Psoas muscle (tissue), 8 donors: ENCODE data around the gene DNMBP. TPM values are rescaled to one million over a fixed set of nuclear protein-coding genes. Genes with fewer than 3 reads are reported as not detected.
"Not testable (repeated sequence)": the region's sequence is repeated elsewhere in the genome, so short reads cannot be mapped to it uniquely, and the experiment has no call there.

Source experiments
- ATAC-seq, 4 donors: fragments of 200-7000 bp; cut with Tn5 transposase; one replicate each; pipeline ENCODE4 v1.9.1; 2020; ENCODE audit warnings: moderate library complexity in 3 of 4, mild to moderate bottlenecking in 2 of 4
- DNase-seq, 2 donors: peaks; one replicate each; pipeline ENCODE4 v3.0.0-alpha.2; 2020
- H3K27ac ChIP-seq: fragments of 200-600 bp; one replicate; pipeline ENCODE4 v1.8.0; 2022
- H3K27me3 ChIP-seq, 3 donors: fragments of 200-600 bp in 1 of 3; one replicate each; pipeline versions ENCODE4 v1.6.1 to v1.8.0; 2013 to 2022; ENCODE audit warnings: low read length in 2 of 3, mild to moderate bottlenecking in 2 of 3, moderate library complexity in 1 of 3; ENCODE audit not compliant: insufficient read depth in 3 of 3
- H3K36me3 ChIP-seq, 2 donors: fragments of 200-600 bp in 1 of 2; one replicate each; pipeline versions ENCODE4 v1.6.1 to v1.8.0; 2013 to 2022; ENCODE audit warnings: low read depth in 1 of 2, mild to moderate bottlenecking in 1 of 2, moderate library complexity in 1 of 2; ENCODE audit not compliant: insufficient read depth in 1 of 2
- H3K4me1 ChIP-seq: fragments of 200-600 bp; one replicate; pipeline ENCODE4 v1.8.0; 2022
- H3K4me3 ChIP-seq: fragments of 200-600 bp; one replicate; pipeline ENCODE4 v1.8.0; 2022; ENCODE audit warnings: mild to moderate bottlenecking
- H3K9me3 ChIP-seq: fragments of 200-600 bp; one replicate; pipeline ENCODE4 v1.8.0; 2022
- WGBS, 3 donors: extraction: QIAGEN DNeasy Blood & Tissue Kit; methylation state at CpG; one replicate each; pipeline versions ENCODE4 v1.1.6 to v1.1.7; 2013; 5-methylcytosine and 5-hydroxymethylcytosine counted together
- intact Hi-C, 2 donors: fragments of 100-400 bp; cut with DNase I; formaldehyde crosslinking; loops; one replicate each; pipeline versions ENCODE4 v1.11.0 to v1.14.2; 2022
- polyA plus RNA-seq, 3 donors: library from polyadenylated mRNA; stranded (reverse); fragments of 200-250 nt; gene quantifications; one replicate each; pipeline ENCODE4 v1.2.3, GENCODE V29; 2013
- total RNA-seq, 4 donors: library from RNA; stranded (reverse); fragmentation: NEBNext Ultra II Directional in 2 of 4; extraction: Animal tissue kit (Norgen Biotek cat#: 25700) in 2 of 4; gene quantifications; one replicate each; pipeline versions ENCODE4 v1.2.1 to v1.2.4, GENCODE V29; 2021 to 2023
- TF ChIP-seq, protein P1 (sequence below): fragments of 200-600 bp; IDR thresholded peaks from one replicate; pipeline ENCODE4 v1.8.0; 2022; ENCODE audit warnings: antibody characterized with exemption
- donor health status: healthy with polysubstance abuse.
- donor health status: DM: no; HTN: no; CAD: no; lungs with moderate emphysema.
- donor health status: Bipolar disorder and iron deficiency.
- donor health status: healthy.
- donor health status: DM: yes; HTN: yes; CAD: no.
- donor health status: DM: no; HTN: no; CAD: no.
- donor health status: DM: no; HTN: no; CAD: no.
- donor health status: DM: yes; HTN: yes; CAD: no.

DNMBP gene
- total and polyA plus RNA-seq, 7 donors: 6.2 to 16.9 (median 11.0) TPM

- no peaks in the 10 kb centered on the region for H3K27me3 ChIP-seq
- H3K27ac ChIP-seq: peak overlapping the region; percentile 47
- ATAC-seq: no peak
- intact Hi-C loops: no loop called here
- H3K36me3 ChIP-seq: no peaks in the 10 kb centered on the region
- WGBS, 3 donors: 84 to 88% (median 86%) methylated on average over 3 of the region's 3 CpGs
- TF ChIP-seq, protein P1, sequence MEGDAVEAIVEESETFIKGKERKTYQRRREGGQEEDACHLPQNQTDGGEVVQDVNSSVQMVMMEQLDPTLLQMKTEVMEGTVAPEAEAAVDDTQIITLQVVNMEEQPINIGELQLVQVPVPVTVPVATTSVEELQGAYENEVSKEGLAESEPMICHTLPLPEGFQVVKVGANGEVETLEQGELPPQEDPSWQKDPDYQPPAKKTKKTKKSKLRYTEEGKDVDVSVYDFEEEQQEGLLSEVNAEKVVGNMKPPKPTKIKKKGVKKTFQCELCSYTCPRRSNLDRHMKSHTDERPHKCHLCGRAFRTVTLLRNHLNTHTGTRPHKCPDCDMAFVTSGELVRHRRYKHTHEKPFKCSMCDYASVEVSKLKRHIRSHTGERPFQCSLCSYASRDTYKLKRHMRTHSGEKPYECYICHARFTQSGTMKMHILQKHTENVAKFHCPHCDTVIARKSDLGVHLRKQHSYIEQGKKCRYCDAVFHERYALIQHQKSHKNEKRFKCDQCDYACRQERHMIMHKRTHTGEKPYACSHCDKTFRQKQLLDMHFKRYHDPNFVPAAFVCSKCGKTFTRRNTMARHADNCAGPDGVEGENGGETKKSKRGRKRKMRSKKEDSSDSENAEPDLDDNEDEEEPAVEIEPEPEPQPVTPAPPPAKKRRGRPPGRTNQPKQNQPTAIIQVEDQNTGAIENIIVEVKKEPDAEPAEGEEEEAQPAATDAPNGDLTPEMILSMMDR: no peak
- no peak for DNase-seq
- H3K9me3 ChIP-seq: no peaks in the 10 kb centered on the region
- H3K4me3 ChIP-seq: no peak overlapping the region
- peaks cover 64% of the 10 kb centered on the region for H3K4me1 ChIP-seq
Measured at GRCh38 chr10:99995269-99995668, 14.5 kb downstream of the DNMBP start.

DNA sequence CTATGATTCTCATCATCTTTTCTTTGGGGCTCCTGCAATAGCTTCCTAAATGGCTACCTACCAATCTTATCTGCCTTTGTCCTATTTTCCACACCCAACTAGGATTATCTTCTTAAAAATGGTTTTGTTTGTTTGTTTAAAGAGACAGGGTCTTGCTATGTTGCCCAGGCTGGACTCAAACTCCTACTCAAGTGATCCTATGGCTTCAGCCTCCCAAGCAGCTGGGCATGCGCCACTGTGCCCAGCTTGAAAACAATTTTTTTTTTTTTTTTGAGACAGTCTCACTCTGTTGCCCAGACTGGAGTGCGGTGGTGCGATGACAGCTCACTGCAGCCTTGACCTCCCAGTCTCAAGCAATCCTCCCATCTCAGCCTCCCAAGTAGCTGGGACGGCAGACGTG is 14.9 kb downstream of the DNMBP start:
- TF ChIP-seq, protein P1: no peak
- Histone ChIP-seq H3K4me1 (peaks cover 59% of the 10 kb centered on the region), H3K4me3 (no peak overlapping the region), H3K27me3 (no peaks in the 10 kb centered on the region), H3K27ac (peak overlapping the region; percentile 47), H3K9me3 (no peaks in the 10 kb centered on the region), H3K36me3 (no peaks in the 10 kb centered on the region)
- intact Hi-C loops: no loop called here
- no peak for DNase-seq
- 90 to 94% (median 94%) methylated on average over 4 to 5 of the region's 5 CpGs for WGBS, 3 donors
- no peak for ATAC-seq

DNA sequence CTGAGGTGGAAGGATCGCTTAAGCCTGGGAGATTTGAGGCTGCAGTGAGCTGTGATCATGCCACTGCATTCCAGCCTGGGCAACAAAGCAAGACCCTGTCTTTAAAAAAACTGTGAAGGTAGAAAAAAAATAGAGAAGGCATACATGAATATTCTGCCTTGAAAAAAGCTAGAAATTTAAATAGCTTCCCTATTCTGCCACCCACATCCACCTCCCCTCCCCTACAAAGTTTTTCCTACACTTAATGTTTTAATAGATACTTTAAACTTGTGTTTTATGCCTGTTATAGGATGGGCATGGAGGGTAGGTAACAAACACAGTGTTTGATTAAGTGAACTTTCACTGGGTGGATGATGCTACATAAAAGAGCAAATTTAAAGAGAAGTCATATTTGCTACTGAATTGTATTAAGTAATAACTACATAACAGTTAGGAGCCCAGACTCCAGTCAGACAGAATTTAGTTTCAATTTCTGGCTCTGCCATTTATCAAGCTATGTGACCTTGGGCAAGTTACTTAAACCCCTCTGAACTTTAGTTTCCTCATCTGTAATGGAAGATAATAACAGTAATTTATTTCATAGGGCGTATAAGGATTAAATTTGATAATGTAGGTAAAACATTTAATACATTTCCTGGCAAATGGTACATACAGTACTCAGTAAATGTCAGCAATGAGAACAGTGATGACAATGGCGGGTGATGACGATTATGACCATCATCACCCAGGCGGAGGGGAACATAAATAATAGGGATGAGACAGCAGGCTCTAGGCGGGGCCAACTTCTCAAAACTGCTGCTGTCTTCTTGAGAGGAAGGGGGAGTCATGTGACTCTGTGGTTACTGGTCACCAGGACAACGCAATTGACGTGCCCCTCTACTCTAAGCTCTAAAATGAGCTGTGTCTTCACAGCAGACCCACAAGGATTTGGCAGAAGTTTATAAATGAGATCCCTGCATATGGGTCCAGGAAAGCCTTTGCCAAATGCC is 15.8 kb downstream of the DNMBP start:
- 42 to 55% (median 42%) methylated on average over 8 of the region's 8 CpGs for WGBS, 3 donors
- TF ChIP-seq, protein P1: no peak
- H3K4me1 ChIP-seq: peaks cover 51% of the 10 kb centered on the region

GRCh38 chr10:99985637-99986036 is 24.1 kb downstream of the DNMBP start:
- peaks cover 36% of the 10 kb centered on the region for H3K4me1 ChIP-seq
- intact Hi-C loops, H3K4me3 ChIP-seq, H3K36me3 ChIP-seq, H3K27me3 ChIP-seq, DNase-seq, H3K9me3 ChIP-seq, H3K27ac ChIP-seq, ATAC-seq: not testable (repeated sequence)
- WGBS, 3 donors: 86 to 94% (median 94%) methylated on average over 5 of the region's 5 CpGs

More for the DNA sequence above, 15.8 kb downstream of the DNMBP start:
- Histone ChIP-seq H3K27ac (peak overlapping the region; percentile 57), H3K27me3 (no peaks in the 10 kb centered on the region), H3K36me3 (no peaks in the 10 kb centered on the region), H3K4me3 (no peak overlapping the region), H3K9me3 (no peaks in the 10 kb centered on the region)
- DNase-seq (peak; percentile 52 to 65), ATAC-seq (peak; percentile 40 to 88 (median 70))
- intact Hi-C loops: no loop called here

- no peaks in the 10 kb centered on the region for H3K36me3 ChIP-seq
- WGBS, 3 donors: 56 to 59% (median 58%) methylated on average over 5 of the region's 5 CpGs
- no peaks in the 10 kb centered on the region for H3K9me3 ChIP-seq
- TF ChIP-seq, protein P1: no peak
- H3K4me3 ChIP-seq: no peak overlapping the region
- DNase-seq (no peak), ATAC-seq (peak in 3 of 4 donors; percentile 54 to 64 (median 61))
- peak overlapping the region; percentile 74 for H3K27ac ChIP-seq
- H3K27me3 ChIP-seq: no peaks in the 10 kb centered on the region
- peaks cover 48% of the 10 kb centered on the region for H3K4me1 ChIP-seq
- intact Hi-C loops: no loop called here
Measured at GRCh38 chr10:99984211-99985034, 25.3 kb downstream of the DNMBP start.
